Activated CD4-positive, alpha-beta T cell treated with anti-CD3 and anti-CD28 coated beads, Interleukin-2, amount 50 U/mL, for 4 hours (primary cell): ENCODE results near the gene NRL.

Experiments used
- DNase-seq, 2 experiments: peaks; one replicate each; pipeline ENCODE4 v3.0.0-alpha.2; 2020

Gene NRL

GRCh38 chr14:24080888-24081738 is 33.6 kb downstream of the NRL start:
- peak; percentile 48 for DNase-seq

GRCh38 chr14:24080142-24080530 is 34.6 kb downstream of the NRL start:
- no peak for DNase-seq

DNA sequence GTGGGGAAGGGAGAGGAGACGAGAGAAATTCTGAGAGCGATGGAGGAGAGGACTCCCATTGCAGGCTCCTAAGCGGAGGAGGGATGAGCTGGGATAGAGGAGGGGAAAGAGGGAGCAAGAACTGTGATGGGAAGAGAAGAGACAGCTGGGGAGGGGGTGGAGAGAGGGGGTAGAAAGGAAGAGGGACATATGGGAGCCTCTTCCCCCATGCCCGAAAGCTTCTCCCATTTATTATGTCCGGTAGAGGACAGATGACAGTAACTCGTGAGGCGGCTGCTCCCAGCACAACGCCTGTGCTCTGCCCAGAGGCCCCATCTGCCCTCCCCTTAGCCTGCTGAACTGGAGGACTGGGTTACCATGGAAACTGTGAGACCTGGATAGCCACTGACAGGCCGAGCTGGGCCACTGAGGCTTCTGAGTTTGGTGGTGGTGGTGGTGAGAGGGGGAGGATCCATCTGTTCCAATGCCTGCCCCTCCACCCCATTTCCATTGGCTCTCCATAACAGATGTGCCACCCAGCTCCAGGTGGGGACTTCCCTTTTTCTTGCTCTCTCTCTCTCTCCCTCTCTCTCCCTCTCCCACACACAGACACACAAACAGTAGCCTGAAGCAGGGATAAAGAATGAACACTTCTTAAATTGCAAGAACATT is 35.1 kb downstream of the NRL start:
- DNase-seq = no peak

DNA sequence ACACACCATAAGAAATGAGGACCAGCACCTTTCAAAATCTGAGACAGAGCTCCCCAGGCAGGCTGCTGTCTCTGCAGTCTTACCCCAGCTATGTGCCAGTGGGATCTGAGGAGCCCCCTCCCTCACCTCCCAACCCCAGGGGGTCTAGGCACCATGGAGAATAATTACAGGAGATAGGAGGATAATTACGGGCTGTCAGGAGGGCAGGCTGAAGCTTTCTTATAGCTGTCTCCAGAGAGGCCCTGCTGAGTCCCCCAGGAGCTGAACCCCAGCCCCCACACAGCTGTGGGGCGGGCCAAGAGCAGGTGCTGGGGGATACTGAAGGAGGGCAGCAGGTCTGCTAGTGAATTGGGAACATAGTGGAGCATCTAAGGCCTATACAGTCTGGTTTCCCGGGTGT is 36.6 kb downstream of the NRL start:
- DNase-seq = no peak

- DNase-seq = no peak
Observed at GRCh38 chr14:24077086-24077485, 37.7 kb downstream of the NRL start.

- DNase-seq = no peak
Observed at GRCh38 chr14:24076302-24076601, 38.5 kb downstream of the NRL start.

- DNase-seq = no peak
Observed at GRCh38 chr14:24075485-24076301, 39.1 kb downstream of the NRL start.

DNA sequence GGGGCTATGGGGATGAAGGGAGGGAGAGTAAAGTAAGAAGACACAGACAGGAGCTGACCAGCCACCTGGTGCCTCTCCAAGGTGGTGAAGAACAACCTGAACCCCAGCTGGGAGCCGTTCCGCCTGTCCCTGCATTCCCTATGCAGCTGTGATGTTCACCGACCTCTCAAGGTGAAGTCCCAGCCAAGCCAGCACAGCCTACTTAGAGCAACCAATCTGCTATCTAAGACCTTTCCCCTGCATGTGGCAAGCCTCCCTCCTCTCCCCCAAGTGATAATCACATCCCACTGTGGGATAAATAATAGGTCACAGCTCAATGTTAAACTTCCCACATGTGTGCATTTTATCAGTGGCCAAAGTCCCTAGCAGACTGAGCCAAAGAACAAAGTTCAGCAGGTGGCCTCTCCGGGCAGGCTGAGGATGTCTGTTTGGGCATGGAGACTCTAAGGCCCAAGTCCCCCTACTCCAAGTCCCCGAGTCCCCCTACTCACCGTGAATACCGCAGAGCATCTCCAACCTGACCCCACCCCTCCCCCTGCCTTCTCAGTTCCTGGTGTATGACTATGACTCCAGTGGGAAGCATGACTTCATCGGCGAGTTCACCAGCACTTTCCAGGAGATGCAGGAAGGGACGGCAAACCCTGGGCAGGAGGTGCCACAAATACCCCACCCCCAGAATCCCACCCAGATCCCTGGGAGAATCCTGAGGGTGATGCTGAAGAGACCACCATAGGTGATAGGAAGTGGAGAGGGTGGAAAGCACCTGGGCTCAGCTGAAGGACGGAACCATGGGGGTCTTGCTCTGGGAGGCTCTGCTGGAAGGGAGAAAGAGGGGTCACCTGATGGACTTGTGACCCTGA is 39.9 kb downstream of the NRL start:
- no peak for DNase-seq

DNA sequence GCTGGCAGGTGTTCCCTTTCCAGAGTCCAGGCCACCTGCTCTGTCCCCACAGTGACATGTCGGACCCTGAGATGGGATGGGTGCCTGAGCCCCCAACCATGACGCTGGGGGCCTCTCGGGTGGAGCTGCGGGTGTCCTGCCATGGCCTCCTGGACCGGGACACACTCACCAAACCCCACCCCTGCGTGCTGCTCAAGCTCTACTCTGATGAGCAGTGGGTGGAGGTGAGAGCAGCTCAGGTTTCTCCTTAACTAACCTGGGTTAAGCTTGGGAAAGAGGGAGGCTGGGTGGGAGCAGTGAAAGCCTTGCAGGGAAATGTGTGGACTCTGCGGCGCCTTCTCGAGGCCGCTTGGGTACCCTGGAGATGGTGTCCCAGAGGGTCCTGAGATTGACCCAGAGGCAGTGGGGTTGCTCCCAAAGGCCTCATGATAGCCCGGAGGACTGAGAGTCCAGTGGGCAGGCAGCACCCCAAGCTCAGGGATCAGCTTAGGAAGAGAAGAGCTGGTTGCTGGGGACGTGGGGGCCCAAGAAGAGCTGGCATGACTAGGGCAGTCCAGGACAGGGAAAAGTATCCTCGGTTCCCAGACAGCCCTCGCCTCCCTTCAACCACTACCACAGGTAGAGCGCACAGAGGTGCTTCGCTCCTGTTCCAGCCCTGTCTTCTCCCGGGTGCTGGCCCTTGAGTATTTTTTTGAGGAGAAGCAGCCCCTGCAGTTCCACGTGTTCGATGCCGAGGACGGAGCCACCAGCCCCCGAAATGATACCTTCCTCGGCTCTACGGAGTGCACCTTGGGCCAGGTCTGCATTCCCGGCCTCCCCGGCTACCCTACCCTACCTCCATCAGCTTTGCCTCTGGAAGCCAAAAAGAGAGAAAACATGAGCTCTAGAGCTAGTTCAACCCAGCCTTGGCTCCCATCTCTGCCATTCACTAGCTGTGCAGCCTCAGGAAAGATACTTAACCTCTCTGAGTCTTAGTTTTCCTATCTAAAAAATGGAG is 41.6 kb downstream of the NRL start:
- no peak for DNase-seq

GRCh38 chr14:24072436-24072835 is 42.3 kb downstream of the NRL start:
- no peak for DNase-seq

- no peak for DNase-seq
Observed at GRCh38 chr14:24071836-24072430, 42.8 kb downstream of the NRL start.

DNA sequence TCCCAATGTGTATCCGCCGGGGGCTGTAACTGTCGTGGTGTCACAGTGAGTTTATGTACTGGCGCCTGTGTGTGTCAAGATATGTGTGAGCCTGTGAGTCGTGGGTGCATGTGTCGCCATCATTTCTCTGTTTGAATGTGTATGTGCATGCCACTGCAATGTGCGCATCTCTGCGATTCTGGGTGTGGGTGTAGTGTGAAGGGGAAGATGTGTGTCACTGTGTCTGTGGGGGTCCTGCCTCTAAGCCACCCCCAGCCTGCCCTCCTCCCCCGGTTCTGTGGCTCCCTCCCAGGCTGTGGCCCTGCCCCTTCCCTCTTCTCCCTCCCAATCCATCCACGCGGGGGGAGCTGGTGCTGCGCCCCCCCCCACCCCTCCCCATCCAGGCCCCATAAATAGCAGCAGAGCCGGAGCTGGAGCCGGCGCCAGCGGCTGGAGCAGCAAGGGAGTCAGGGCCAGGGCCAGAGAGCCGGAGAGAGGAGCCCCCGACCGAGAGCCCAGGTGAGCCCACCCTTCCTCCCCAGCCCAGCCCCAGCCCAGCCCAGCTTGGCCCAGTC is 43.5 kb downstream of the NRL start, which contains the start of gene CPNE6:
Gene CPNE6 (plus strand): TSS at position 419 of the 554 bp plus-strand sequence. CDS start 1,375 bp downstream, outside the sequence.
- no peak for DNase-seq

DNA sequence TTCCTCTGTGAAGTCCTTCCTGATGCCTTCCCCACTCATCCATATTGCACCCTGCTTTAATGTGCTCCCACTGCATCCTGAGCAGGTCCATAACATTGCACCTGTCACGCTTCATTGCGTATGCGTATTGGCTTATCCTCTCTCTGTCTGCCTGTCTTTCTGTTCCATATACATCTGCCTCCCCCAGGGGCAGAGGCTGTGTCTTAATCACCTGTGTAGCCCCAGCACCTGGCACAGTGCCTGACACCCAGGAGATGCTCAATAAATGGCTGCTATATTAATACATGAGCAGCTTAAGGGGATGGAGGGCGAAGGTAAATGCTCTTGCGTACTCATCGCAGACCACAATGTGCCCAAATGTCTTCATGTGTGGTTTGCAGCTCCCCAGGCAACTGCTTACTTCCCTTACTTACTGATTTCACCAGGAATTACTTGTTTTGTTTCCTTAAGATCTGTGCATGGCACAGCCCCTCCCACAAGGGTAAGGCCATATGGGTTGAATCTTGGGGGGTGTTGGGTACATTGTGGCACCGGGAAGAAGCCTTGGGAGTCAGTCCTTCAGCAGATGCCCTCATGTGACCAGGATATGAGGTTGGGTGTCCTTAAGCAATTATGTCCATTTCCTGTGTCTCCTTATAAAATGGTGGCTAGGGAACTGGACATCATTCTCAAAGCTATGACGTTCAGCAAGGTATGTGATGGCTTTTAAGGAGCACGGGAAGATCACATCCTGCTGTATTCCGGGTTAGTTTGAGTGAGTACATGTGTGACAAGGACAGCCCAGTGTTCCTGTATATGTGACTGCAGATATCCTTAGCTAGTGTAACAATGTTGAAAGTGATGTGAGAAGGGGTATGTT is 44.2 kb downstream of the NRL start:
- DNase-seq = no peak

- DNase-seq = no peak
Observed at GRCh38 chr14:24069411-24069735, 45.4 kb downstream of the NRL start.

- DNase-seq = no peak
Observed at GRCh38 chr14:24068711-24069410, 45.9 kb downstream of the NRL start.

GRCh38 chr14:24067133-24068082 is 47.3 kb downstream of the NRL start:
- DNase-seq = no peak

DNA sequence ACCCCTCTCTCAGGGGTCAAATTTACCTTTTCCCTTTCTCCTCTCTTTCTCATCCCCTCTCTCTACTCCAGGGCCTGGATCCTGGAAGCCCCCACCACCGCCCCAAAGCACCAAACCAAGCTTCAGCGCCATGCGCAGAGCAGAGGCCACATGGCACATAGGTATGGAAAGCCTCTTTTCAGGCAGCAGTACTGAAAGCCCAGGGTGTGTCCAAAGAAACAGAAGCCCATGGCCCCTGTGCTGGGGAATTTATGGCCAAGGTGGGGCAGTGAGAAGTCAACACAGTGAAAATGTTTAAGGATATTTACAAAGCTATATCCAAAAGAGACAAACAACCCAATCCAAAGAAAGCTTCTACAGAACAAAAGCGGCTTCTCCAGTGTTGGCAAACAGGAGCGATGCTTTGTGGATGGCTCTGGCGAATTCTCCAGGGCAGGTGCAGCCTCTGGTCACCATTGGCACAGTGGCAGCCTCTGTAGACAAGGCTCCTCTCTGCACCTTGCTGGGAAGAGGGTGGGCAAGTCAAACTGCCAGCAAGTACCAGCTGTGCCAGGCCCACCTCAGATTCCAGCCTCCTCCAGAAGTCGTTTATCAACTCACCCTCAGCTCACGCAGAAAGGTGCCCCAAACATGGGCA is 48.1 kb downstream of the NRL start:
- no peak for DNase-seq
